Measurements from ENCODE around the gene NOLC1. TPM values are rescaled to one million over a fixed set of nuclear protein-coding genes. Genes with fewer than 3 reads are reported as not detected.
A peak's percentile ranks its signal among the peaks of the same experiment; 100 is the strongest.

The NOLC1 gene
- total RNA-seq, 1 donor, result 27.5 TPM

- DNase-seq (ENCODE audit: low read depth in 2 of 3, low spot score in 2 of 3), result peak in 1 of 3 donors; percentile 52
Measured at GRCh38 chr10:102120991-102121738, 31.0 kb upstream of the NOLC1 start.

GRCh38 chr10:102121739-102122372 is 30.3 kb upstream of the NOLC1 start:
- no peak for DNase-seq (ENCODE audit: low read depth in 2 of 3, low spot score in 2 of 3)

- no peak for DNase-seq (ENCODE audit: low read depth in 2 of 3, low spot score in 2 of 3)
Measured at GRCh38 chr10:102122450-102122849, 29.7 kb upstream of the NOLC1 start.

DNA sequence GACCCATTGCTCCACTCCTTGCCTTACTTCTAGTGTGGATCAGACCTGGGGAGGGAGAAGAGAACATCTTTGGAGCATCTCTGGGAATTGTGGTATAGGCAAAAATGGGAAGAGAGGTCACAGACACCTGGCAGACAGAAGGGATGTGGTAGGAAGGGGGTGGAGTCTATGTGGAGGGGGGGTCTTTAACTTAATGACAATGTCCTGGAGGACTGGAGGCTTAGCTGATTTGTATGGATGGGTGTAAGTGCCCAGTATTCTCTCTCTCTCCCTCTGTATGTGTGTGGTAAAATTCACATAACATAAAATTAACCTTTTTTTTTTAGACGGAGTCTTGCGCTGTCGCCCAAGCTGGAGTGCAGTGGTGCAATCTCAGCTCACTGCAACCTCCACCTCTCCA is 29.0 kb upstream of the NOLC1 start:
- no peak for DNase-seq (ENCODE audit: low read depth in 2 of 3, low spot score in 2 of 3)

- no peak for DNase-seq (ENCODE audit: low read depth in 2 of 3, low spot score in 2 of 3)
Measured at GRCh38 chr10:102131286-102132170, 20.7 kb upstream of the NOLC1 start.

- no peak for DNase-seq (ENCODE audit: low read depth in 2 of 3, low spot score in 2 of 3)
Measured at GRCh38 chr10:102132193-102132562, 20.0 kb upstream of the NOLC1 start.

GRCh38 chr10:102132563-102133372 is 19.4 kb upstream of the NOLC1 start, which contains the start of gene PPRC1:
TSS of gene PPRC1 (plus strand) at chr10:102133040. CDS start at chr10:102133069, 29 bp downstream.
- peak; percentile 85 to 99 (median 99) for DNase-seq (ENCODE audit: low read depth in 2 of 3, low spot score in 2 of 3)

DNA sequence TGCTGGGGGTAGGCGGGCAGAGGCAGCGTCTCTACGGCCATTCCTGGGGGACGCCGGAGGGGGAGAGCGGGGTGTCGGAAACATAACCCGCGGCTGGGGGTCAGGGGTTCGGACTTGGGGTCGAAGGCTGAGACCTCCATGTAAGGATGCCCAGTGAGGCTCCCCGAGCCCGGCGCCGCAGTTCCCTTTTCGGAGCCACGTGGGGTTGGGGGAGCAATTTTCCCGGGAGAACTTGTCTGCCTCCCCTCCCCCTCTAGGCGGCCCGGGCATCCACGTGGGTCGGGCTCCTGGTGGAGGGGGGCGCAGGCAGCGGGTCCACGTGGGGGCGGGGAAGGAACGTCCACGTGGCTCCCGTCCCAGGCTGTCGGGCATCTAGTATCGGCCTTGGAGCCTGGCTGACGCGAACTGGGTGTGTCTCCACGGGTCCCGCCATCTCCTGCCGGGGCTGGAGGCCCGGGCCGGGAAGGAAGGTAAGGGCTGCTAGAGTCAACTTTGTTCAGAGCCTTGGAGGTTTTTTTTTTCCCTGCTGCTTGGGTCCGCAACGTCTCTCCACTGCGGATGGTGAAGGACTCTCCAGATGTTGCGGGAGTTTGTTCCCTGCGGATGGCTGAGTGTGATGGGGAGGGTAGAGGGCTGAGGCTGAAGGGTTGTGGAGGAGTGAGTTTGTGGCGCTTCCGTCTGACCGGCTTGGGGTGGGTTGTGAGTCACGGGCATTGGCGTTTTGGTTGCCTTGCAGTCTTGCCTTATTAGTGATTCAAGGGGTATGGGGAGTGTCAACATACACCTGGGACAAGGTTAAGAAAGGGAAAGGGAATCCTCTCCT is 18.6 kb upstream of the NOLC1 start:
- DNase-seq (ENCODE audit: low read depth in 2 of 3, low spot score in 2 of 3), result peak in 2 of 3 donors; percentile 54

DNA sequence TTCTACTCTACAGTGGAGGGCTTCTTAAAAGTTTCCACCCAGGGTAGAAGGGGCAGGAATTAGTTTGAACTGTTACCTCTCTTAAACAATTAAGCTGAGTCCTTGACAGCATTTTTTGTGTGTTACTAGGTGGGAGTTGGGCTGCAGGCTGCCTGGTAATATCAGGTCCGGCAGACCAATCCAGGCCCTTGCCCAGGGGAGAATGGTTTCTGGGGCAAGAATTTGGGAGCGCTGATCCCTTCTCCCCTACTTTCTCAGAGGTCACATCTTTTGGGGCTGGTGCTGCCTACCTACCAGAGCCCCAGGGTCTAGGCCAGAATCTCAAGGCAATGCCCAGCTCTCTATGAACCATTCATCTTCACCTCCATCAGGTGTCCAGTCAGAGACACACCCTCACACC is 17.8 kb upstream of the NOLC1 start:
- no peak for DNase-seq (ENCODE audit: low read depth in 2 of 3, low spot score in 2 of 3)

DNA sequence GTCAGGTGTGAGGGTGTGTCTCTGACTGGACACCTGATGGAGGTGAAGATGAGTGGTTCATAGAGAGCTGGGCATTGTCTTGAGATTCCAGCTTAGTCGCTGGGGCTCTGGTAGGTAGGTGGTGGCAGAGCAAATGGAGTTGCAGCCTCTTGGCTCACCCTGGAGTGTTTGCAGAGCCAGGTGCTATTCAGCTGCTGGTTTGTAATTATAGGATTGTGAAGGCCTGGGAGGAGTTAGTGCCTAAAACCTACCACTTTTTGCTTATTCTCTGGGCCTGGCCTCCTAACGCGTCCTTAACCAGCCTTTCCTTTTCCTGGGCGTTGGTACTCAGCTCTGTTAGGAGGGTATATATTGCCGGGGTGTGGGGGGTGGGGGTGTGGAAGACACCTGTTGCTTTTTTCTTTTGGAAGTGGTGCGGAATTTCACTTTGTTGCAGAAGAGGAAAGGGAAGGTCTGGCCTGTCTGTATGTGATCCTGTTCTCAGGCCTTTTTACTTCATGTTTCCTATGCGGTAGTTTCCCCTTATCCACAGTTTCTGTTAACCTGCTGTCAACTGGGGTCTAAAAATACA is 16.1 kb upstream of the NOLC1 start:
- DNase-seq (ENCODE audit: low read depth in 2 of 3, low spot score in 2 of 3), result no peak

GRCh38 chr10:102139281-102140110 is 12.7 kb upstream of the NOLC1 start:
- DNase-seq (ENCODE audit: low read depth in 2 of 3, low spot score in 2 of 3), result no peak

- no peak for DNase-seq (ENCODE audit: low read depth in 2 of 3, low spot score in 2 of 3)
Measured at GRCh38 chr10:102140218-102140617, 12.0 kb upstream of the NOLC1 start.

DNA sequence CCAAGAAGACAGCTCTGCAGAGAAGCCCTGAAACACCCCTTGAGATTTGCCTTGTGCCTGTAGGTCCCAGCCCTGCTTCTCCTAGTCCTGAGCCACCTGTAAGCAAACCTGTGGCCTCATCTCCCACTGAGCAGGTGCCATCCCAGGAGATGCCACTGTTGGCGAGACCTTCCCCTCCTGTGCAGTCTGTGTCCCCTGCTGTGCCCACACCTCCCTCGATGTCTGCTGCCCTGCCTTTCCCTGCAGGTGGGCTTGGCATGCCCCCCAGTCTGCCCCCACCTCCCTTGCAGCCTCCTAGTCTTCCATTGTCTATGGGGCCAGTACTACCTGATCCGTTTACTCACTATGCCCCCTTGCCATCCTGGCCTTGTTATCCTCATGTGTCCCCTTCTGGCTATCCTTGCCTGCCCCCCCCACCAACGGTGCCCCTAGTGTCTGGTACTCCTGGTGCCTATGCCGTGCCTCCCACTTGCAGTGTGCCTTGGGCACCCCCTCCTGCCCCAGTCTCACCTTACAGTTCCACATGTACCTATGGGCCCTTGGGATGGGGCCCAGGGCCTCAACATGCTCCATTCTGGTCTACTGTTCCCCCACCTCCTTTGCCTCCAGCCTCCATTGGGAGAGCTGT is 11.2 kb upstream of the NOLC1 start:
- no peak for DNase-seq (ENCODE audit: low read depth in 2 of 3, low spot score in 2 of 3)

- no peak for DNase-seq (ENCODE audit: low read depth in 2 of 3, low spot score in 2 of 3)
Measured at GRCh38 chr10:102141583-102142107, 10.5 kb upstream of the NOLC1 start.

DNA sequence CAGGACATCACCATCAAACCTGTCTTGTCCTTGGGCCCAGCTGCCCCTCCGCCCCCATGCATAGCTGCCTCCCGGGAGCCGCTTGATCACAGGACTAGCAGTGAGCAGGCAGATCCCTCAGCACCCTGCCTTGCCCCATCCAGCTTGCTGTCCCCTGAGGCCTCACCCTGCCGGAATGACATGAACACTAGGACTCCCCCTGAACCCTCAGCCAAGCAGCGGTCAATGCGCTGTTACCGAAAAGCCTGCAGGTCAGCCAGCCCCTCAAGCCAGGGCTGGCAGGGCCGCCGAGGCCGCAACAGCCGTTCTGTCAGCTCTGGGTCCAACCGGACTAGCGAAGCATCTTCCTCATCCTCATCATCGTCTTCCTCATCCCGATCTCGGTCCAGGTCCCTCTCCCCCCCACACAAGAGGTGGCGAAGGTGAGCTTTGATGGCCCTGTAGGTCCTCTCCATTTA is 5.2 kb upstream of the NOLC1 start:
- DNase-seq (ENCODE audit: low read depth in 2 of 3, low spot score in 2 of 3), result no peak

GRCh38 chr10:102147561-102147960 is 4.6 kb upstream of the NOLC1 start:
- no peak for DNase-seq (ENCODE audit: low read depth in 2 of 3, low spot score in 2 of 3)

GRCh38 chr10:102148275-102148674 is 3.9 kb upstream of the NOLC1 start:
- DNase-seq (ENCODE audit: low read depth in 2 of 3, low spot score in 2 of 3), result no peak

Data from hematopoietic multipotent progenitor cell (in vitro differentiated cells).